ENCODE data around the gene TMX4.
"Not testable (repeated sequence)": the region's sequence is repeated elsewhere in the genome, so short reads cannot be mapped to it uniquely, and the experiment has no call there.

TMX4 gene

GRCh38 chr20:7967199-7967844 is 52.2 kb downstream of the TMX4 start:
- DNase-seq (ENCODE audit: low spot score) = no peak

GRCh38 chr20:7966176-7966575 is 53.4 kb downstream of the TMX4 start:
- DNase-seq (ENCODE audit: low spot score) = no peak

- no peak for DNase-seq (ENCODE audit: low spot score)
Observed at GRCh38 chr20:7959484-7959883, 60.1 kb downstream of the TMX4 start.

- DNase-seq (ENCODE audit: low spot score) = not testable (repeated sequence)
Observed at GRCh38 chr20:7956561-7956960, 63.0 kb downstream of the TMX4 start.

- DNase-seq (ENCODE audit: low spot score) = no peak
Observed at GRCh38 chr20:7950387-7950786, 69.2 kb downstream of the TMX4 start.

- DNase-seq (ENCODE audit: low spot score) = no peak
Observed at GRCh38 chr20:7943891-7944290, 75.7 kb downstream of the TMX4 start.

GRCh38 chr20:7940341-7940740 is 79.2 kb downstream of the TMX4 start, which contains the start of gene HAO1:
TSS of gene HAO1 (minus strand) at chr20:7940458. CDS start at chr20:7940422, 36 bp downstream.
- DNase-seq (ENCODE audit: low spot score) = no peak

GRCh38 chr20:7939663-7940062 is 79.9 kb downstream of the TMX4 start:
- DNase-seq (ENCODE audit: low spot score) = no peak

- DNase-seq (ENCODE audit: low spot score) = no peak
Observed at GRCh38 chr20:7938058-7938457, 81.5 kb downstream of the TMX4 start.

GRCh38 chr20:7937328-7937727 is 82.2 kb downstream of the TMX4 start:
- no peak for DNase-seq (ENCODE audit: low spot score)

GRCh38 chr20:7935027-7935551 is 84.5 kb downstream of the TMX4 start:
- no peak for DNase-seq (ENCODE audit: low spot score)

- DNase-seq (ENCODE audit: low spot score) = no peak
Observed at GRCh38 chr20:7933346-7933745, 86.2 kb downstream of the TMX4 start.

- DNase-seq (ENCODE audit: low spot score) = no peak
Observed at GRCh38 chr20:7930343-7930742, 89.2 kb downstream of the TMX4 start.
